Measurements from ENCODE around the gene MUC5B. TPM values are rescaled to one million over a fixed set of nuclear protein-coding genes. Genes with fewer than 3 reads are reported as not detected.

Gene MUC5B
- total and polyA plus RNA-seq, 2 of the 13 experiments (the other 11 are each of a cell fraction or from before 2014, with no cell fraction given), result 0.01 TPM; not detected in 1

DNA sequence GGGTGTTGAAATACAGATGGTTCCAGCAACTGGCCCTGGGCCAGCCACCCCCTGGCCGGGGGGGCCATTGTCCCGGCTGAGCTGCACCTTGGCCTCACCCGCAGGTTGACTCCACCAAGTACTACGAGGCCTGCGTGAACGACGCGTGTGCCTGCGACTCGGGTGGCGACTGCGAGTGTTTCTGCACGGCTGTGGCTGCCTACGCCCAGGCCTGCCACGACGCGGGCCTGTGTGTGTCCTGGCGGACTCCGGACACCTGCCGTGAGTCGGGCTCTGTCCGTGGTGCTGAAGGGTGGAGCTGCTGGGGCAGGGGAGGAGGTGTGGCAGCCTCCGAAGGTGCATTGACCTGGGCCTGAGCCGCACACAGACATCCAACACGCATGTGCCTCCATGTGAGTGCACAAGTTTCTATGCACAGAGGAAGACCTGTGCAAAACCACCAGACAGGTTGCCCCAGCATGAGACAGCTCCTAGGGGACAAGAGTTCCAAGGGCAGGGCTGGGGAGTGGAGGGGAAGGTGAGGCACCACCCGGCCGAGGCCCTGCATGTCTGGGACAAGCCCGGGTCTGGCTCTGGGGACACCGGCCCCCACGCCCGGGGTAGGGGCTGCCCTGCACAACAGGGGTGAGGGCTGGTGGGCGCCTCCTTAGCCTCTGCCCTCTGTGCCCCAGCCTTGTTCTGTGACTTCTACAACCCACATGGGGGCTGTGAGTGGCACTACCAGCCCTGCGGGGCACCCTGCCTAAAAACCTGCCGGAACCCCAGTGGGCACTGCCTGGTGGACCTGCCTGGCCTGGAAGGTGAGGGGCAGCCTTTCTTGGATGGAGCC lies 16.1 kb downstream of the MUC5B start (continued):
- TF ChIP-seq THAP9 (CRISPR knock-in tag; IDR thresholded peaks at IDR 0.05; ENCODE audit: borderline replicate concordance), result no peak
- no peak for TF ChIP-seq ZSCAN22 (CRISPR knock-in tag; IDR thresholded peaks at IDR 0.05)
- no peak for TF ChIP-seq CEBPG (CRISPR knock-in tag; IDR thresholded peaks at IDR 0.05)
- no peak for TF ChIP-seq ZNF124 (CRISPR knock-in tag; IDR thresholded peaks at IDR 0.05)
- TF ChIP-seq ZNF788 (CRISPR knock-in tag; IDR thresholded peaks at IDR 0.05; ENCODE audit: borderline replicate concordance), result no peak
- no peak for TF ChIP-seq HMG20A (CRISPR knock-in tag; IDR thresholded peaks at IDR 0.05; ENCODE audit: borderline replicate concordance)
- no peak for TF ChIP-seq GABPA (IDR thresholded peaks at IDR 0.05; ENCODE audit: low read depth, low read length)
- TF ChIP-seq GABPA (CRISPR knock-in tag; IDR thresholded peaks at IDR 0.05; ENCODE audit: low read depth), result no peak
- TF ChIP-seq ZNF333 (CRISPR knock-in tag; IDR thresholded peaks at IDR 0.05; ENCODE audit: borderline replicate concordance), result no peak
- TF ChIP-seq MXD1 (CRISPR knock-in tag; IDR thresholded peaks at IDR 0.05), result peak; percentile 46; the same call in 1 of the 2 replicates
- TF ChIP-seq SAP130 (CRISPR knock-in tag; IDR thresholded peaks at IDR 0.05; ENCODE audit: low read depth), result peak; percentile 60
- TF ChIP-seq KMT2B (CRISPR knock-in tag; IDR thresholded peaks at IDR 0.05), result no peak
- no peak for TF ChIP-seq JUND (CRISPR knock-in tag; IDR thresholded peaks at IDR 0.05)
- TF ChIP-seq TEAD2 (CRISPR knock-in tag; IDR thresholded peaks at IDR 0.05), result no peak
- TF ChIP-seq MEIS2 (CRISPR knock-in tag; IDR thresholded peaks at IDR 0.05), result peak; percentile 77; the same call in 1 of the 2 replicates
- TF ChIP-seq, protein P1, sequence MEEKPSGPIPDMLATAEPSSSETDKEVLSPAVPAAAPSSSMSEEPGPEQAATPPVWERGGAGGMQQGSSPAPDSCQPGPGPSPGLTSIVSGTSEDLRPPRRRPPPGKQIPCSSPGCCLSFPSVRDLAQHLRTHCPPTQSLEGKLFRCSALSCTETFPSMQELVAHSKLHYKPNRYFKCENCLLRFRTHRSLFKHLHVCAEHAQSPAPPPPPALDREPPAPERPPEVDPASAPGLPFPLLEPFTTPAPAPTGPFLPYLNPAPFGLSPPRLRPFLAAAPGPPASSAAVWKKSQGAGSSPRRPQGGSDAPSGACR (CRISPR knock-in tag; IDR thresholded peaks at IDR 0.05), result 0 out of 2 replicates have a peak, but pooled peaks have one; percentile 35
- TF ChIP-seq IKZF4 (CRISPR knock-in tag; IDR thresholded peaks at IDR 0.05; ENCODE audit: borderline replicate concordance, low read depth, not compliant biosample characterization), result peak; percentile 79
- no peak for TF ChIP-seq MEF2D (CRISPR knock-in tag; IDR thresholded peaks at IDR 0.05)
- no peak for TF ChIP-seq ZNF33B (CRISPR knock-in tag; IDR thresholded peaks at IDR 0.05)
- TF ChIP-seq AGO2 (optimal IDR thresholded peaks at IDR 0.05; ENCODE audit: low read depth, low read length), result no peak
- no peak for TF ChIP-seq ZNF674 (CRISPR knock-in tag; IDR thresholded peaks at IDR 0.05; ENCODE audit: low read depth)
- TF ChIP-seq ETV5 (CRISPR knock-in tag; IDR thresholded peaks at IDR 0.05; ENCODE audit: borderline replicate concordance), result peak; percentile 37; the same call in 1 of the 2 replicates
- TF ChIP-seq ZNF672 (CRISPR knock-in tag; IDR thresholded peaks at IDR 0.05), result no peak
- no peak for TF ChIP-seq RFX3 (CRISPR knock-in tag; IDR thresholded peaks at IDR 0.05)
- peak; percentile 43; the same call in 1 of the 2 replicates for TF ChIP-seq GABPB1 (CRISPR knock-in tag; IDR thresholded peaks at IDR 0.05)
- TF ChIP-seq, protein P2, sequence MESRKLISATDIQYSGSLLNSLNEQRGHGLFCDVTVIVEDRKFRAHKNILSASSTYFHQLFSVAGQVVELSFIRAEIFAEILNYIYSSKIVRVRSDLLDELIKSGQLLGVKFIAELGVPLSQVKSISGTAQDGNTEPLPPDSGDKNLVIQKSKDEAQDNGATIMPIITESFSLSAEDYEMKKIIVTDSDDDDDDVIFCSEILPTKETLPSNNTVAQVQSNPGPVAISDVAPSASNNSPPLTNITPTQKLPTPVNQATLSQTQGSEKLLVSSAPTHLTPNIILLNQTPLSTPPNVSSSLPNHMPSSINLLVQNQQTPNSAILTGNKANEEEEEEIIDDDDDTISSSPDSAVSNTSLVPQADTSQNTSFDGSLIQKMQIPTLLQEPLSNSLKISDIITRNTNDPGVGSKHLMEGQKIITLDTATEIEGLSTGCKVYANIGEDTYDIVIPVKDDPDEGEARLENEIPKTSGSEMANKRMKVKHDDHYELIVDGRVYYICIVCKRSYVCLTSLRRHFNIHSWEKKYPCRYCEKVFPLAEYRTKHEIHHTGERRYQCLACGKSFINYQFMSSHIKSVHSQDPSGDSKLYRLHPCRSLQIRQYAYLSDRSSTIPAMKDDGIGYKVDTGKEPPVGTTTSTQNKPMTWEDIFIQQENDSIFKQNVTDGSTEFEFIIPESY (CRISPR knock-in tag; IDR thresholded peaks at IDR 0.05), result 0 out of 2 replicates have a peak, but pooled peaks have one; percentile 16
- TF ChIP-seq KDM6A (CRISPR knock-in tag; IDR thresholded peaks at IDR 0.05; ENCODE audit: low read depth), result no peak

Measured in HepG2 (cell line).